Effector CD4-positive, alpha-beta T cell (primary cell): Measurements from ENCODE around the gene NYAP2.
A peak's percentile ranks its signal among the peaks of the same experiment; 100 is the strongest.

ENCODE experiments used
- DNase-seq: peaks from one replicate; pipeline ENCODE4 v3.0.0-alpha.2; 2020

The NYAP2 gene

GRCh38 chr2:225637259-225637658 is 237.7 kb downstream of the NYAP2 start:
- DNase-seq, result no peak

GRCh38 chr2:225640550-225640949 is 241.0 kb downstream of the NYAP2 start:
- DNase-seq, result no peak

GRCh38 chr2:225649274-225649673 is 249.8 kb downstream of the NYAP2 start:
- no peak for DNase-seq

- no peak for DNase-seq
Observed at GRCh38 chr2:225650041-225650440, 250.5 kb downstream of the NYAP2 start.

- peak; percentile 66 for DNase-seq
Observed at GRCh38 chr2:225660262-225661131, 261.0 kb downstream of the NYAP2 start.

- no peak for DNase-seq
Observed at GRCh38 chr2:225662101-225662500, 262.6 kb downstream of the NYAP2 start.

GRCh38 chr2:225667445-225667844 is 267.9 kb downstream of the NYAP2 start:
- no peak for DNase-seq

- peak; percentile 2 for DNase-seq
Observed at GRCh38 chr2:225668606-225669266, 269.2 kb downstream of the NYAP2 start.

- DNase-seq, result no peak
Observed at GRCh38 chr2:225670111-225670974, 270.8 kb downstream of the NYAP2 start.

GRCh38 chr2:225678792-225679191 is 279.3 kb downstream of the NYAP2 start:
- no peak for DNase-seq

GRCh38 chr2:225683258-225683657 is 283.7 kb downstream of the NYAP2 start:
- no peak for DNase-seq

- DNase-seq, result no peak
Observed at GRCh38 chr2:225690153-225690552, 290.6 kb downstream of the NYAP2 start.

- no peak for DNase-seq
Observed at GRCh38 chr2:225691711-225692110, 292.2 kb downstream of the NYAP2 start.

GRCh38 chr2:225693259-225693658 is 293.7 kb downstream of the NYAP2 start:
- DNase-seq, result no peak

- DNase-seq, result no peak
Observed at GRCh38 chr2:225694664-225695063, 295.2 kb downstream of the NYAP2 start.

- DNase-seq, result no peak
Observed at GRCh38 chr2:225697936-225698335, 298.4 kb downstream of the NYAP2 start.
